ENCODE results near the gene CDH4. TPM values are rescaled to one million over a fixed set of nuclear protein-coding genes. Genes with fewer than 3 reads are reported as not detected.

Gene CDH4
- total and polyA plus RNA-seq, 2 of the 4 experiments (the other 2 are of a cell fraction) = 1.6 to 3.5 TPM

DNA sequence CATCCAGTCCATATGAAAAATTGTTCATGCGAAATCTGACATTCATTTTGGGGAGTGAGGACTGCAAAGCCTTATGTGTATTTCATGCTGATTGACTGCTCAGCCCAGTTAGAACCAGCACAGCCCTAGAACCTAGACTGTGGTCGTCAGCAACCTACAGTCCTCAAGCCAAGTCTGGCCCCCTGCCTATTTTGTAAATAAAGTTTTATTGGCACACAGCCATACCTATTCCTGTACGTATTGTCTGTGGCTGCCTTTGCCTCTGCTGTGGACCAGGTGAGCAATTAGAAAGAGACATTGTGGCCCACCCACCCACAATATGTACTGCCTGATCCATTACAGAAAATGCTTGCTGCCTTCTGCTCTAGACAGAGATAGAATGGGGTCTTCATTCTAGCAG, 422.6 kb downstream of the CDH4 start:
- H2AK9ac ChIP-seq (replicated peaks; ENCODE audit: low read depth, low read length, poor library complexity) = no peak overlapping the region
- no peak overlapping the region for H3K4ac ChIP-seq (ENCODE audit: low read depth, low read length)
- ATAC-seq (ENCODE audit: low read depth) (no peak), DNase-seq (no peak)
- no peak overlapping the region for H3K9ac ChIP-seq (ENCODE audit: low read depth, low read length)
- H4K8ac ChIP-seq (ENCODE audit: low read depth in 2 of 2, low read length in 2 of 2) = no peak overlapping the region
- no peaks in the 10 kb centered on the region for H3K27me3 ChIP-seq (ENCODE audit: control insufficient read depth, insufficient read depth, low read length)
- H3K14ac ChIP-seq (replicated peaks; ENCODE audit: low read depth, low read length) = no peak overlapping the region
- in situ Hi-C loops (cut with MboI; ENCODE audit: low sequenced_read_pairs) (no loop called here), intact Hi-C loops (cut with micrococcal nuclease) (no loop called here), dilution Hi-C loops (cut with HindIII; ENCODE audit: low sequenced_read_pairs, unreplicated experiment) (no loop called here)
- no TSS peak for BruUV-seq (replicated peaks)
- no peak overlapping the region for H2BK5ac ChIP-seq (ENCODE audit: low read depth, low read length, poor library complexity, severe bottlenecking)
- H3K56ac ChIP-seq (ENCODE audit: extremely low read depth, insufficient read depth, low read length) = no peak overlapping the region
- no peak overlapping the region for H2BK20ac ChIP-seq (ENCODE audit: low read depth, low read length)
- H3K79me1 ChIP-seq (ENCODE audit: low read depth in 1 of 2, low read length in 2 of 2) = no peaks in the 10 kb centered on the region
- no peaks in the 10 kb centered on the region for H4K20me1 ChIP-seq (ENCODE audit: insufficient read depth, low read length)
- H3K27ac ChIP-seq (ENCODE audit: insufficient read depth, low read length) = no peak overlapping the region
- H3K4me3 ChIP-seq (ENCODE audit: insufficient read depth, low read depth, low read length) = no peak overlapping the region
- H3K36me3 ChIP-seq (ENCODE audit: control insufficient read depth, insufficient read depth, low read length) = no peaks in the 10 kb centered on the region
- H4K5ac ChIP-seq (ENCODE audit: low read depth, low read length) = no peak overlapping the region
- H2AFZ ChIP-seq (replicated peaks; ENCODE audit: low read length, poor library complexity) = no peak overlapping the region
- no peak overlapping the region for H3K18ac ChIP-seq (ENCODE audit: low read depth, low read length)
- H3K9me1 ChIP-seq (ENCODE audit: insufficient read depth, low read length) = no peaks in the 10 kb centered on the region
- no peak overlapping the region for H2AK5ac ChIP-seq (ENCODE audit: low read depth, low read length)
- H3K23ac ChIP-seq (ENCODE audit: low read depth, low read length) = no peak overlapping the region
- H3K4me1 ChIP-seq (ENCODE audit: control insufficient read depth, insufficient read depth, low read length) = no peaks in the 10 kb centered on the region
- POLR2A ChIA-PET (ENCODE audit: unreplicated experiment) = no interaction called here
- TF ChIP-seq, protein P1, sequence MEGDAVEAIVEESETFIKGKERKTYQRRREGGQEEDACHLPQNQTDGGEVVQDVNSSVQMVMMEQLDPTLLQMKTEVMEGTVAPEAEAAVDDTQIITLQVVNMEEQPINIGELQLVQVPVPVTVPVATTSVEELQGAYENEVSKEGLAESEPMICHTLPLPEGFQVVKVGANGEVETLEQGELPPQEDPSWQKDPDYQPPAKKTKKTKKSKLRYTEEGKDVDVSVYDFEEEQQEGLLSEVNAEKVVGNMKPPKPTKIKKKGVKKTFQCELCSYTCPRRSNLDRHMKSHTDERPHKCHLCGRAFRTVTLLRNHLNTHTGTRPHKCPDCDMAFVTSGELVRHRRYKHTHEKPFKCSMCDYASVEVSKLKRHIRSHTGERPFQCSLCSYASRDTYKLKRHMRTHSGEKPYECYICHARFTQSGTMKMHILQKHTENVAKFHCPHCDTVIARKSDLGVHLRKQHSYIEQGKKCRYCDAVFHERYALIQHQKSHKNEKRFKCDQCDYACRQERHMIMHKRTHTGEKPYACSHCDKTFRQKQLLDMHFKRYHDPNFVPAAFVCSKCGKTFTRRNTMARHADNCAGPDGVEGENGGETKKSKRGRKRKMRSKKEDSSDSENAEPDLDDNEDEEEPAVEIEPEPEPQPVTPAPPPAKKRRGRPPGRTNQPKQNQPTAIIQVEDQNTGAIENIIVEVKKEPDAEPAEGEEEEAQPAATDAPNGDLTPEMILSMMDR (conservative IDR thresholded peaks at IDR 0.05; ENCODE audit: low read depth, low read length) = no peak
- TF ChIP-seq POLR2A (IDR thresholded peaks at IDR 0.05; ENCODE audit: low read depth, low read length) (no peak), MAFK (IDR thresholded peaks at IDR 0.05; ENCODE audit: low read depth, low read length) (no peak), FOS (IDR thresholded peaks at IDR 0.05; ENCODE audit: low read depth, low read length) (no peak), ELK1 (IDR thresholded peaks at IDR 0.05; ENCODE audit: borderline replicate concordance, low read depth, low read length) (no peak), NFE2L2 (IDR thresholded peaks at IDR 0.05; ENCODE audit: low read depth, low read length) (no peak), MXI1 (IDR thresholded peaks at IDR 0.05; ENCODE audit: borderline replicate concordance, low read depth, low read length) (no peak), RFX5 (IDR thresholded peaks at IDR 0.05; ENCODE audit: low read depth, low read length) (no peak), CEBPB (IDR thresholded peaks at IDR 0.05; ENCODE audit: low read depth, low read length) (no peak), RCOR1 (IDR thresholded peaks at IDR 0.05; ENCODE audit: insufficient replicate concordance, low read length) (no peak), SMC3 (IDR thresholded peaks at IDR 0.05; ENCODE audit: low read depth, low read length) (no peak), BHLHE40 (IDR thresholded peaks at IDR 0.05; ENCODE audit: low read depth, low read length) (no peak), RAD21 (IDR thresholded peaks at IDR 0.05; ENCODE audit: low read length) (no peak), CHD1 (IDR thresholded peaks at IDR 0.05; ENCODE audit: low read depth, low read length) (no peak), MAZ (IDR thresholded peaks at IDR 0.05; ENCODE audit: borderline replicate concordance, low read depth, low read length) (no peak)
- TF ChIP-seq, protein P2, sequence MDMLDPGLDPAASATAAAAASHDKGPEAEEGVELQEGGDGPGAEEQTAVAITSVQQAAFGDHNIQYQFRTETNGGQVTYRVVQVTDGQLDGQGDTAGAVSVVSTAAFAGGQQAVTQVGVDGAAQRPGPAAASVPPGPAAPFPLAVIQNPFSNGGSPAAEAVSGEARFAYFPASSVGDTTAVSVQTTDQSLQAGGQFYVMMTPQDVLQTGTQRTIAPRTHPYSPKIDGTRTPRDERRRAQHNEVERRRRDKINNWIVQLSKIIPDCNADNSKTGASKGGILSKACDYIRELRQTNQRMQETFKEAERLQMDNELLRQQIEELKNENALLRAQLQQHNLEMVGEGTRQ (IDR thresholded peaks at IDR 0.05; ENCODE audit: low read depth, low read length) = no peak
- H2BK15ac ChIP-seq (ENCODE audit: low read depth, low read length) = no peak overlapping the region
- H2BK120ac ChIP-seq (ENCODE audit: low read depth, low read length) = no peak overlapping the region
- CTCF ChIA-PET = no interaction called here
- no peak overlapping the region for H3K4me2 ChIP-seq (ENCODE audit: low read depth, low read length)
- H3K9me3 ChIP-seq (ENCODE audit: control insufficient read depth, insufficient read depth, low read length) = peaks cover 5% of the 10 kb centered on the region; the same call in 1 of the 2 replicates
- WGBS, 2 experiments (ENCODE audit: extremely low coverage in 2 of 2, insufficient read length in 1 of 2) = 80% methylated on average over 1 of the region's 3 CpGs; no CpG with 5 or more reads in 1 of the 2 experiments
- no peak overlapping the region for H4K91ac ChIP-seq (ENCODE audit: insufficient read depth, low read depth, low read length)

Data from IMR-90 (cell line).